ENCODE results near the gene SLCO2A1. TPM values are rescaled to one million over a fixed set of nuclear protein-coding genes. Genes with fewer than 3 reads are reported as not detected.
A peak's percentile ranks its signal among the peaks of the same experiment; 100 is the strongest.

SLCO2A1 gene
- polyA plus RNA-seq, 1 donor (not counting 4 experiments of a cell fraction or from before 2014, with no cell fraction given), result 0.80 TPM

- Histone ChIP-seq H2AFZ (ENCODE audit: control insufficient read depth, low read length) (no peak overlapping the region), H3K4me3 (ENCODE audit: control insufficient read depth in 2 of 3, extremely low read depth in 1 of 3, insufficient read depth in 2 of 3, low read depth in 1 of 3, low read length in 3 of 3) (no peak overlapping the region), H4K20me1 (ENCODE audit: control insufficient read depth, extremely low read depth, insufficient read depth, low read length) (no peaks in the 10 kb centered on the region), H3K4me2 (ENCODE audit: control insufficient read depth, extremely low read depth, insufficient read depth, low read depth, low read length) (no peak overlapping the region), H3K79me2 (ENCODE audit: control insufficient read depth, insufficient read depth, low read length) (no peaks in the 10 kb centered on the region), H3K9ac (ENCODE audit: control insufficient read depth, extremely low read depth, insufficient read depth, low read length) (no peak overlapping the region), H3K27me3 (ENCODE audit: control insufficient read depth, extremely low read depth, insufficient read depth, low read length) (peaks cover 12% of the 10 kb centered on the region), H3K36me3 (ENCODE audit: control insufficient read depth in 2 of 2, extremely low read depth in 1 of 2, insufficient read depth in 2 of 2, low read length in 2 of 2) (no peaks in the 10 kb centered on the region), H3K9me3 (ENCODE audit: control insufficient read depth, low read depth, low read length) (no peaks in the 10 kb centered on the region), H3K27ac (ENCODE audit: control insufficient read depth, insufficient read depth, low read length) (no peak overlapping the region), H3K4me1 (ENCODE audit: control insufficient read depth, extremely low read depth, insufficient read depth, low read length) (peaks cover 14% of the 10 kb centered on the region), H3K9me1 (ENCODE audit: control insufficient read depth, extremely low read depth, insufficient read depth, low read length) (no peaks in the 10 kb centered on the region)
- FAIRE-seq, result no peak
- dilution Hi-C loops (cut with MboI; ENCODE audit: extremely low pct_ligation_motif_present, low sequenced_read_pairs), result no loop called here
- no peak for DNase-seq (ENCODE audit: low read depth, low spot score)
- TF ChIP-seq, protein P1, sequence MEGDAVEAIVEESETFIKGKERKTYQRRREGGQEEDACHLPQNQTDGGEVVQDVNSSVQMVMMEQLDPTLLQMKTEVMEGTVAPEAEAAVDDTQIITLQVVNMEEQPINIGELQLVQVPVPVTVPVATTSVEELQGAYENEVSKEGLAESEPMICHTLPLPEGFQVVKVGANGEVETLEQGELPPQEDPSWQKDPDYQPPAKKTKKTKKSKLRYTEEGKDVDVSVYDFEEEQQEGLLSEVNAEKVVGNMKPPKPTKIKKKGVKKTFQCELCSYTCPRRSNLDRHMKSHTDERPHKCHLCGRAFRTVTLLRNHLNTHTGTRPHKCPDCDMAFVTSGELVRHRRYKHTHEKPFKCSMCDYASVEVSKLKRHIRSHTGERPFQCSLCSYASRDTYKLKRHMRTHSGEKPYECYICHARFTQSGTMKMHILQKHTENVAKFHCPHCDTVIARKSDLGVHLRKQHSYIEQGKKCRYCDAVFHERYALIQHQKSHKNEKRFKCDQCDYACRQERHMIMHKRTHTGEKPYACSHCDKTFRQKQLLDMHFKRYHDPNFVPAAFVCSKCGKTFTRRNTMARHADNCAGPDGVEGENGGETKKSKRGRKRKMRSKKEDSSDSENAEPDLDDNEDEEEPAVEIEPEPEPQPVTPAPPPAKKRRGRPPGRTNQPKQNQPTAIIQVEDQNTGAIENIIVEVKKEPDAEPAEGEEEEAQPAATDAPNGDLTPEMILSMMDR (optimal IDR thresholded peaks at IDR 0.05 in 1 of 3, IDR thresholded peaks at IDR 0.05 in 1 of 3, conservative IDR thresholded peaks at IDR 0.05 in 1 of 3; ENCODE audit: extremely low read depth in 1 of 3, insufficient read depth in 2 of 3, low read length in 3 of 3), result no peak
- no peak for TF ChIP-seq EZH2 (IDR thresholded peaks at IDR 0.05; ENCODE audit: low read length)
These were observed 39.6 kb downstream of the SLCO2A1 start for GRCh38 chr3:133989936-133990702.

GRCh38 chr3:133988631-133989161 lies 41.0 kb downstream of the SLCO2A1 start:
- H4K20me1 ChIP-seq (ENCODE audit: control insufficient read depth, extremely low read depth, insufficient read depth, low read length), result no peaks in the 10 kb centered on the region
- TF ChIP-seq, protein P1 (optimal IDR thresholded peaks at IDR 0.05 in 1 of 3, IDR thresholded peaks at IDR 0.05 in 1 of 3, conservative IDR thresholded peaks at IDR 0.05 in 1 of 3; ENCODE audit: extremely low read depth in 1 of 3, insufficient read depth in 2 of 3, low read length in 3 of 3), result no peak
- no peak for TF ChIP-seq EZH2 (IDR thresholded peaks at IDR 0.05; ENCODE audit: low read length)
- dilution Hi-C loops (cut with MboI; ENCODE audit: extremely low pct_ligation_motif_present, low sequenced_read_pairs), result no loop called here
- no peak overlapping the region for H3K27ac ChIP-seq (ENCODE audit: control insufficient read depth, insufficient read depth, low read length)
- no peaks in the 10 kb centered on the region for H3K79me2 ChIP-seq (ENCODE audit: control insufficient read depth, insufficient read depth, low read length)
- H3K27me3 ChIP-seq (ENCODE audit: control insufficient read depth, extremely low read depth, insufficient read depth, low read length), result peaks cover 1% of the 10 kb centered on the region
- H2AFZ ChIP-seq (ENCODE audit: control insufficient read depth, low read length), result no peak overlapping the region
- H3K4me3 ChIP-seq (ENCODE audit: control insufficient read depth in 2 of 3, extremely low read depth in 1 of 3, insufficient read depth in 2 of 3, low read depth in 1 of 3, low read length in 3 of 3), result no peak overlapping the region
- no peak overlapping the region for H3K9ac ChIP-seq (ENCODE audit: control insufficient read depth, extremely low read depth, insufficient read depth, low read length)
- H3K36me3 ChIP-seq (ENCODE audit: control insufficient read depth in 2 of 2, extremely low read depth in 1 of 2, insufficient read depth in 2 of 2, low read length in 2 of 2), result no peaks in the 10 kb centered on the region
- FAIRE-seq (peak; percentile 48), DNase-seq (ENCODE audit: low read depth, low spot score) (no peak)
- no peaks in the 10 kb centered on the region for H3K9me1 ChIP-seq (ENCODE audit: control insufficient read depth, extremely low read depth, insufficient read depth, low read length)
- no peaks in the 10 kb centered on the region for H3K9me3 ChIP-seq (ENCODE audit: control insufficient read depth, low read depth, low read length)
- H3K4me2 ChIP-seq (ENCODE audit: control insufficient read depth, extremely low read depth, insufficient read depth, low read depth, low read length), result no peak overlapping the region
- peaks cover 14% of the 10 kb centered on the region for H3K4me1 ChIP-seq (ENCODE audit: control insufficient read depth, extremely low read depth, insufficient read depth, low read length)

Data from keratinocyte (primary cell).